Measurements from ENCODE around the gene PTPN11. TPM values are rescaled to one million over a fixed set of nuclear protein-coding genes. Genes with fewer than 3 reads are reported as not detected.

Gene PTPN11
- total RNA-seq, 1 experiment from 2014 or later, result 181 TPM

GRCh38 chr12:112513471-112513870 is 94.7 kb downstream of the PTPN11 start (continued):
- no peak for TF ChIP-seq MAX (IDR thresholded peaks at IDR 0.05)
- no peak for TF ChIP-seq FOSL1 (IDR thresholded peaks at IDR 0.05; ENCODE audit: low read depth)
- no peak for TF ChIP-seq EZH2 (IDR thresholded peaks at IDR 0.05)

DNA sequence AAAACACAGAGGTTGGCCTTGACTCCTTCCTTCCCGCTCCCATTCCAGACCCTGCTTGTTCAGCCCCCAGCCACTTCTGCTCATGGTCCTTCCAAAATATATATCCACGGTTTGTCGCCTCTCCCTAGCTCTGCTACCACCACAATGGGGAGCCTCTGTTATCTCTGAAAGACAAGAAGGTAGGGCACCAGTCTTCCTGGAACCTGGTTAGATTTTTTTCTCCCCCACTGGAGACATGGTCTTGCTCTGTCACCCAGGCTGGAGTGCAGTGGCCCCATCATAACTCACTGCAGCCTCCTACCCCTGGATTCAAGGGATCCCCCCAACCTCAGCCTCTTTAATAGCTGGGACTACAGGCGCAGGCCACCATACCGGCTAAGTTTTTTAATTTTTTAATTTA is 95.7 kb downstream of the PTPN11 start:
- Histone ChIP-seq H4K20me1 (ENCODE audit: insufficient read depth) (no peaks in the 10 kb centered on the region), H2AFZ (ENCODE audit: low read depth, low read length, poor library complexity, severe bottlenecking) (no peak overlapping the region), H3K27ac (ENCODE audit: low read depth, low read length) (no peak overlapping the region), H3K79me2 (ENCODE audit: insufficient read depth, low read length) (no peaks in the 10 kb centered on the region), H3K4me3 (replicated peaks in 1 of 2; ENCODE audit: low read depth in 1 of 2, low read length in 2 of 2) (no peak overlapping the region), H3K27me3 (ENCODE audit: insufficient read depth, low read length) (no peaks in the 10 kb centered on the region), H3K9me2 (ENCODE audit: insufficient read depth) (no peaks in the 10 kb centered on the region), H3K36me3 (ENCODE audit: control insufficient read depth in 1 of 2, insufficient read depth in 2 of 2, low read length in 2 of 2) (no peaks in the 10 kb centered on the region; a peak in 1 of 4 replicates), H3K4me2 (ENCODE audit: low read length) (no peak overlapping the region), H3K9me3 (ENCODE audit: control insufficient read depth in 1 of 2, insufficient read depth in 1 of 2, low read depth in 1 of 2, low read length in 2 of 2) (no peaks in the 10 kb centered on the region), H3K4me1 (ENCODE audit: control insufficient read depth in 1 of 2, insufficient read depth in 2 of 2, low read length in 2 of 2) (no peaks in the 10 kb centered on the region), H3K9ac (ENCODE audit: low read length) (no peak overlapping the region)
- TF ChIP-seq EZH2phosphoT487 (IDR thresholded peaks at IDR 0.05; ENCODE audit: borderline replicate concordance), result no peak
- no peak for TF ChIP-seq ZFX (IDR thresholded peaks at IDR 0.05)
- no peak for TF ChIP-seq ZNF274 (IDR thresholded peaks at IDR 0.05; ENCODE audit: low read depth, low read length)
- TF ChIP-seq, protein P1, sequence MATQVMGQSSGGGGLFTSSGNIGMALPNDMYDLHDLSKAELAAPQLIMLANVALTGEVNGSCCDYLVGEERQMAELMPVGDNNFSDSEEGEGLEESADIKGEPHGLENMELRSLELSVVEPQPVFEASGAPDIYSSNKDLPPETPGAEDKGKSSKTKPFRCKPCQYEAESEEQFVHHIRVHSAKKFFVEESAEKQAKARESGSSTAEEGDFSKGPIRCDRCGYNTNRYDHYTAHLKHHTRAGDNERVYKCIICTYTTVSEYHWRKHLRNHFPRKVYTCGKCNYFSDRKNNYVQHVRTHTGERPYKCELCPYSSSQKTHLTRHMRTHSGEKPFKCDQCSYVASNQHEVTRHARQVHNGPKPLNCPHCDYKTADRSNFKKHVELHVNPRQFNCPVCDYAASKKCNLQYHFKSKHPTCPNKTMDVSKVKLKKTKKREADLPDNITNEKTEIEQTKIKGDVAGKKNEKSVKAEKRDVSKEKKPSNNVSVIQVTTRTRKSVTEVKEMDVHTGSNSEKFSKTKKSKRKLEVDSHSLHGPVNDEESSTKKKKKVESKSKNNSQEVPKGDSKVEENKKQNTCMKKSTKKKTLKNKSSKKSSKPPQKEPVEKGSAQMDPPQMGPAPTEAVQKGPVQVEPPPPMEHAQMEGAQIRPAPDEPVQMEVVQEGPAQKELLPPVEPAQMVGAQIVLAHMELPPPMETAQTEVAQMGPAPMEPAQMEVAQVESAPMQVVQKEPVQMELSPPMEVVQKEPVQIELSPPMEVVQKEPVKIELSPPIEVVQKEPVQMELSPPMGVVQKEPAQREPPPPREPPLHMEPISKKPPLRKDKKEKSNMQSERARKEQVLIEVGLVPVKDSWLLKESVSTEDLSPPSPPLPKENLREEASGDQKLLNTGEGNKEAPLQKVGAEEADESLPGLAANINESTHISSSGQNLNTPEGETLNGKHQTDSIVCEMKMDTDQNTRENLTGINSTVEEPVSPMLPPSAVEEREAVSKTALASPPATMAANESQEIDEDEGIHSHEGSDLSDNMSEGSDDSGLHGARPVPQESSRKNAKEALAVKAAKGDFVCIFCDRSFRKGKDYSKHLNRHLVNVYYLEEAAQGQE (IDR thresholded peaks at IDR 0.05; ENCODE audit: low read depth), result no peak
- TF ChIP-seq, protein P2, sequence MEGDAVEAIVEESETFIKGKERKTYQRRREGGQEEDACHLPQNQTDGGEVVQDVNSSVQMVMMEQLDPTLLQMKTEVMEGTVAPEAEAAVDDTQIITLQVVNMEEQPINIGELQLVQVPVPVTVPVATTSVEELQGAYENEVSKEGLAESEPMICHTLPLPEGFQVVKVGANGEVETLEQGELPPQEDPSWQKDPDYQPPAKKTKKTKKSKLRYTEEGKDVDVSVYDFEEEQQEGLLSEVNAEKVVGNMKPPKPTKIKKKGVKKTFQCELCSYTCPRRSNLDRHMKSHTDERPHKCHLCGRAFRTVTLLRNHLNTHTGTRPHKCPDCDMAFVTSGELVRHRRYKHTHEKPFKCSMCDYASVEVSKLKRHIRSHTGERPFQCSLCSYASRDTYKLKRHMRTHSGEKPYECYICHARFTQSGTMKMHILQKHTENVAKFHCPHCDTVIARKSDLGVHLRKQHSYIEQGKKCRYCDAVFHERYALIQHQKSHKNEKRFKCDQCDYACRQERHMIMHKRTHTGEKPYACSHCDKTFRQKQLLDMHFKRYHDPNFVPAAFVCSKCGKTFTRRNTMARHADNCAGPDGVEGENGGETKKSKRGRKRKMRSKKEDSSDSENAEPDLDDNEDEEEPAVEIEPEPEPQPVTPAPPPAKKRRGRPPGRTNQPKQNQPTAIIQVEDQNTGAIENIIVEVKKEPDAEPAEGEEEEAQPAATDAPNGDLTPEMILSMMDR (IDR thresholded peaks at IDR 0.05 in 2 of 3, conservative IDR thresholded peaks at IDR 0.05 in 1 of 3; ENCODE audit: borderline replicate concordance in 1 of 3, insufficient read depth in 1 of 3, low read depth in 2 of 3, low read length in 2 of 3), result no peak
- TF ChIP-seq, protein P3, sequence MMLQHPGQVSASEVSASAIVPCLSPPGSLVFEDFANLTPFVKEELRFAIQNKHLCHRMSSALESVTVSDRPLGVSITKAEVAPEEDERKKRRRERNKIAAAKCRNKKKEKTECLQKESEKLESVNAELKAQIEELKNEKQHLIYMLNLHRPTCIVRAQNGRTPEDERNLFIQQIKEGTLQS (IDR thresholded peaks at IDR 0.05), result no peak
- TF ChIP-seq SRF (IDR thresholded peaks at IDR 0.05; ENCODE audit: low read depth), result no peak
- no peak for TF ChIP-seq SP1 (IDR thresholded peaks at IDR 0.05; ENCODE audit: low read depth)
- TF ChIP-seq POLR2AphosphoS5 (IDR thresholded peaks at IDR 0.05; ENCODE audit: low read depth, low read length), result no peak
- no peak for TF ChIP-seq ZBTB33 (IDR thresholded peaks at IDR 0.05; ENCODE audit: extremely low read depth, insufficient replicate concordance, low read length)
- intact Hi-C loops (cut with micrococcal nuclease), result no loop called here
- CTCF ChIA-PET, result no interaction called here
- POLR2A ChIA-PET, result no interaction called here
- RAD21 ChIA-PET (ENCODE audit: low non-redundant PET in 1 of 2, low total read pairs in 2 of 2, uncharacterized antibody in 2 of 2, unreplicated experiment in 2 of 2), result no interaction called here
- ATAC-seq (no peak), DNase-seq (ENCODE audit: low read depth, low spot score) (no peak)
- BruUV-seq (replicated peaks), result no TSS peak

Measured in HCT116 (cell line).